Measurements from ENCODE around the gene PWWP3B. TPM values are rescaled to one million over a fixed set of nuclear protein-coding genes. Genes with fewer than 3 reads are reported as not detected.

The PWWP3B gene
- total RNA-seq, result 1 to 10 TPM; 3.7 to 6.6 TPM
- 1 to 10 TPM; 1.3 to 1.6 TPM for polyA plus RNA-seq (ENCODE audit: insufficient read length in 2 of 2)
- long read RNA-seq, donor 1, result 0 reads
- long read RNA-seq, donor 2, result 0 reads
- long read RNA-seq, donor 3, result 0 reads
- long read RNA-seq, donor 4, partial matches to known transcripts, result 0 of 1 reads
- long read RNA-seq, donor 4, other reads (novel, unspliced or antisense), result 0 of 1 reads

DNA sequence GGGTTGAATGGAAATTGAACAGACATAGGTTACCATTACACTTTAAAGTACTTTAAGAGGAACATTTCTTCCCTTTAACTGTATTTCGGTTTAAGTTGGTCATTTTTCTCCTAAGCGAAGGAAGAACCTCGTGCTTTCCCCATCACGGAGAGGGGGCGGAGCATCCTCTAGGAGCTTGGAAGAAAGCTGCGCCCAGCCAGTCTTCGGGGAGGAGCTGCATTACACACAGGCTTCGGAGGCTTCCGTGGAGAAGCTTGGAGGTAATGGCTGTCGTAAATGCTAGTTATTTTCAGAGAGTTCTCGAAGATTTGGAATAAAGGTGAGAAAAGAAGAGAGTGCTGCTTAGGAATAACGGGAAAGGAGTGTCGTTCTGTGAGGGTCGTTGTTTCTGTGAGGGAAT lies at the start of gene PWWP3B:
Gene PWWP3B, plus strand, starts transcription at position 199 of the 400 bp plus-strand sequence. CDS start 37,128 bp downstream, outside the sequence.
- 22% methylated on average over 14 of the region's 14 CpGs for WGBS (ENCODE audit: insufficient coverage)
- no peaks in the 10 kb centered on the region for H3K4me1 ChIP-seq (ENCODE audit: control insufficient read depth, insufficient read depth, low read length)
- peaks cover 6% of the 10 kb centered on the region for H3K27me3 ChIP-seq (ENCODE audit: control insufficient read depth, insufficient read depth, low read length)

DNA sequence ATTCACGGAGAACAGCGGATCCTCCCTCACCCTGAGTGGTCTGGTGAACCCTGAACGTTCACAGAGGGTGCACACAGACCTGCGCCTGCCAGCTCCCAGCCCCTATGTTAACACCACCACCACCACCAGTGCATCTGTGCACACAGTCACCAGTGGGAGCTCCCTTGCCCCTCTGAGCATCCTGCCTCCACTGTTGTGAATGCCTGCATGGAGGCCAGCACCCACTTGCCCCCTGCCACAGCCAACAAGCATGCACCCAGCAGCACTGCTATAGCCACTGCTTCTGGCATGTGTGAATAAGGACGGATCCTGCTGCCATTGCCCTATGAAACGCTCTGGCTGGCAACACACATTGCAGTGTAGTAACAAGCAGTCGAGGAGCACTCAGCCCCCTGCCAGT lies 29.1 kb upstream of the PWWP3B start:
- no peaks in the 10 kb centered on the region for H3K4me1 ChIP-seq (ENCODE audit: control insufficient read depth, insufficient read depth, low read length)
- no peak overlapping the region for H3K27ac ChIP-seq (ENCODE audit: low read depth, low read length)
- H3K4me3 ChIP-seq (ENCODE audit: low read depth, low read length), result no peak overlapping the region
- H3K9me3 ChIP-seq (ENCODE audit: control insufficient read depth, insufficient read depth, low read length), result no peaks in the 10 kb centered on the region
- no peak for DNase-seq (ENCODE audit: low read depth in 4 of 6, low spot score in 6 of 6)
- H3K27me3 ChIP-seq (ENCODE audit: control insufficient read depth, insufficient read depth, low read length), result no peaks in the 10 kb centered on the region
- no peaks in the 10 kb centered on the region for H3K36me3 ChIP-seq (ENCODE audit: control insufficient read depth, insufficient read depth, low read length)
- 59% methylated on average over 7 of the region's 7 CpGs for WGBS (ENCODE audit: insufficient coverage)

More for the DNA sequence above, at the start of gene PWWP3B:
- H3K27ac ChIP-seq (ENCODE audit: low read depth, low read length), result no peak within 1 kb of the TSS
- H3K9me3 ChIP-seq (ENCODE audit: control insufficient read depth, insufficient read depth, low read length), result no peaks in the 10 kb centered on the region
- peak within 1 kb of the TSS; percentile 31 for H3K4me3 ChIP-seq (ENCODE audit: low read depth, low read length)
- peak in 2 of 6 donors; percentile 63 to 76 for DNase-seq (ENCODE audit: low read depth in 4 of 6, low spot score in 6 of 6)
- H3K36me3 ChIP-seq (ENCODE audit: control insufficient read depth, insufficient read depth, low read length), result no peaks in the 10 kb centered on the region

- no peaks in the 10 kb centered on the region for H3K27me3 ChIP-seq (ENCODE audit: control insufficient read depth, insufficient read depth, low read length)
These were observed 23.1 kb upstream of the PWWP3B start for GRCh38 chrX:106144755-106145639.

GRCh38 chrX:106150701-106151100 lies 17.4 kb upstream of the PWWP3B start:
- H3K27me3 ChIP-seq (ENCODE audit: control insufficient read depth, insufficient read depth, low read length), result no peaks in the 10 kb centered on the region
- no CpG with 5 or more reads among the region's 2 CpGs for WGBS (ENCODE audit: insufficient coverage)
- H3K27ac ChIP-seq (ENCODE audit: low read depth, low read length), result no peak overlapping the region
- no peaks in the 10 kb centered on the region for H3K36me3 ChIP-seq (ENCODE audit: control insufficient read depth, insufficient read depth, low read length)
- no peaks in the 10 kb centered on the region for H3K4me1 ChIP-seq (ENCODE audit: control insufficient read depth, insufficient read depth, low read length)
- peaks cover 2% of the 10 kb centered on the region for H3K9me3 ChIP-seq (ENCODE audit: control insufficient read depth, insufficient read depth, low read length)
- no peak for DNase-seq (ENCODE audit: low read depth in 4 of 6, low spot score in 6 of 6)
- no peak overlapping the region for H3K4me3 ChIP-seq (ENCODE audit: low read depth, low read length)

More at GRCh38 chrX:106144755-106145639, 23.1 kb upstream of the PWWP3B start:
- 60% methylated on average over 2 of the region's 5 CpGs for WGBS (ENCODE audit: insufficient coverage)
- Histone ChIP-seq H3K4me1 (ENCODE audit: control insufficient read depth, insufficient read depth, low read length) (no peaks in the 10 kb centered on the region), H3K36me3 (ENCODE audit: control insufficient read depth, insufficient read depth, low read length) (no peaks in the 10 kb centered on the region), H3K4me3 (ENCODE audit: low read depth, low read length) (no peak overlapping the region), H3K9me3 (ENCODE audit: control insufficient read depth, insufficient read depth, low read length) (no peaks in the 10 kb centered on the region), H3K27ac (ENCODE audit: low read depth, low read length) (no peak overlapping the region)
- no peak for DNase-seq (ENCODE audit: low read depth in 4 of 6, low spot score in 6 of 6)

DNA sequence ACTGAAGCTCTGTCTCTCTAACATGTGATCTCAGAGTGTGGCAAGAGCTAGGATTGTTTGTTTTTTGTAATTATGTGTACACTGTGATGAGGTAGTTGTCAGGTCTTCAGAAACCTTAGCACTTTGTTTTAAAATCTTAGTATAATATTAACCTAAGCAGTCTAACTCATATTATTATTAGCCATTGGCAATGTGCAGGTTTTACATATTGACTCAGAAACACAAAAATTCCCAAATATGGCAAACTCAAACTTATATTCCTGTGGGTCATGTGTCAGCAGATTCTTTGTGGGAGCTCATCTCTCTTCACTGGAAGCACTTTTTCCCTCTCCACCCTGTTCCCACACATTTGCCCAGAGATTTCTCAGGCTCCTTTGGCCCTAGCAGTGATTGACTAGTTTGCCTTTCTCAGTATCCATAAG lies 8.2 kb upstream of the PWWP3B start:
- H3K9me3 ChIP-seq (ENCODE audit: control insufficient read depth, insufficient read depth, low read length), result no peaks in the 10 kb centered on the region
- no peak overlapping the region for H3K27ac ChIP-seq (ENCODE audit: low read depth, low read length)
- H3K27me3 ChIP-seq (ENCODE audit: control insufficient read depth, insufficient read depth, low read length), result peaks cover 3% of the 10 kb centered on the region
- H3K36me3 ChIP-seq (ENCODE audit: control insufficient read depth, insufficient read depth, low read length), result no peaks in the 10 kb centered on the region
- H3K4me3 ChIP-seq (ENCODE audit: low read depth, low read length), result no peak overlapping the region
- no peaks in the 10 kb centered on the region for H3K4me1 ChIP-seq (ENCODE audit: control insufficient read depth, insufficient read depth, low read length)
- no peak for DNase-seq (ENCODE audit: low read depth in 4 of 6, low spot score in 6 of 6)

GRCh38 chrX:106170318-106170717 lies 2.2 kb downstream of the PWWP3B start:
- H3K4me3 ChIP-seq (ENCODE audit: low read depth, low read length), result no peak overlapping the region
- DNase-seq (ENCODE audit: low read depth in 4 of 6, low spot score in 6 of 6), result peak in 2 of 6 donors; percentile 14 to 46
- no CpG with 5 or more reads among the region's 1 CpG for WGBS (ENCODE audit: insufficient coverage)
- no peak overlapping the region for H3K27ac ChIP-seq (ENCODE audit: low read depth, low read length)
- no peaks in the 10 kb centered on the region for H3K9me3 ChIP-seq (ENCODE audit: control insufficient read depth, insufficient read depth, low read length)
- no peaks in the 10 kb centered on the region for H3K4me1 ChIP-seq (ENCODE audit: control insufficient read depth, insufficient read depth, low read length)
- no peaks in the 10 kb centered on the region for H3K36me3 ChIP-seq (ENCODE audit: control insufficient read depth, insufficient read depth, low read length)
- peaks cover 6% of the 10 kb centered on the region for H3K27me3 ChIP-seq (ENCODE audit: control insufficient read depth, insufficient read depth, low read length)

DNA sequence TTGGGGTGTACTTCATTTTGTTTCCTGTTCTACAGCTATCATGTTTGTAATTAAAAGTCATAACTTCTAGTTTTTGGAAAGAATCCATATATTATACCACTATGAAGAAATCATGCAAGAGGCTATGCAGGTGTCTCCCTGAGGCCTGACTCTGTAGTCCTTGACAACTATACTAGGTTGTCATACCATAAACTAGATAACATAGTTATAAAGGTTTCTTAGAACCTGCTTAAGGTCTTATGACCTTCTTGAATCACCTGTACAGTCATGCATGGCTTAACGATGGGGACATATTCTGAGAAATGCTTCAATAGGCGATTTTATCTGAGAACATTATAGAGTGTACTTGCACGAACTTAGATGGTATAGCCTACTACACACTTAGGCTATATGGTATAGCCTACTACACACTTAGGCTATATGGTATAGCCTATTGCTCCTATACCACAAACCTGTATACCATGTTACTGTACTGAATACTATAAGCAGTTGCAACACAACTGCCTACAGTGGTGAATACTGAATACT lies 3.3 kb downstream of the PWWP3B start:
- no peak overlapping the region for H3K4me3 ChIP-seq (ENCODE audit: low read depth, low read length)
- H3K27ac ChIP-seq (ENCODE audit: low read depth, low read length), result no peak overlapping the region
- DNase-seq (ENCODE audit: low read depth in 4 of 6, low spot score in 6 of 6), result no peak
- no peaks in the 10 kb centered on the region for H3K36me3 ChIP-seq (ENCODE audit: control insufficient read depth, insufficient read depth, low read length)
- no CpG with 5 or more reads among the region's 3 CpGs for WGBS (ENCODE audit: insufficient coverage)
- H3K27me3 ChIP-seq (ENCODE audit: control insufficient read depth, insufficient read depth, low read length), result peaks cover 6% of the 10 kb centered on the region
- no peaks in the 10 kb centered on the region for H3K4me1 ChIP-seq (ENCODE audit: control insufficient read depth, insufficient read depth, low read length)
- no peaks in the 10 kb centered on the region for H3K9me3 ChIP-seq (ENCODE audit: control insufficient read depth, insufficient read depth, low read length)

GRCh38 chrX:106177106-106177981 lies 9.2 kb downstream of the PWWP3B start:
- Histone ChIP-seq H3K36me3 (ENCODE audit: control insufficient read depth, insufficient read depth, low read length) (no peaks in the 10 kb centered on the region), H3K27me3 (ENCODE audit: control insufficient read depth, insufficient read depth, low read length) (peaks cover 5% of the 10 kb centered on the region), H3K27ac (ENCODE audit: low read depth, low read length) (no peak overlapping the region), H3K9me3 (ENCODE audit: control insufficient read depth, insufficient read depth, low read length) (no peaks in the 10 kb centered on the region), H3K4me3 (ENCODE audit: low read depth, low read length) (peak overlapping the region; percentile 37), H3K4me1 (ENCODE audit: control insufficient read depth, insufficient read depth, low read length) (no peaks in the 10 kb centered on the region)
- DNase-seq (ENCODE audit: low read depth in 4 of 6, low spot score in 6 of 6), result peak in 4 of 6 donors; percentile 60 to 90 (median 74)
- WGBS (ENCODE audit: insufficient coverage), result 28% methylated on average over 8 of the region's 22 CpGs

DNA sequence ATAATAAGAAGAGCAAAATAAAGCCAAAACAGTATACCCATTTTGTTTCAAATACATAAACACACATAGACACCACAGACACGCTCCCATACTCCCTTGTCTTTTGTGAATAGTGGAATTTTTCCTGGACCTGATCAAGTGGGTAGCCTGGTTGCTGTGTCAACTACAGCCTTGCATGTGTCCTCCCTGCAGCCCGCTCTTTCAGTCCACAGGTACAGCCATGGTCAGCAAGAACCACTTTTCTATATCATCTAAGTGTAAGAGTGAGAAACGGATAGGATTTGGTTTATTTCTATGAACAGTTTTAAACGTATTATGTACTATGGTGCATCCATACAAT lies 9.8 kb downstream of the PWWP3B start:
- H3K27me3 ChIP-seq (ENCODE audit: control insufficient read depth, insufficient read depth, low read length), result peaks cover 5% of the 10 kb centered on the region

More for the DNA sequence above, 9.8 kb downstream of the PWWP3B start:
- no peak overlapping the region for H3K4me3 ChIP-seq (ENCODE audit: low read depth, low read length)
- H3K36me3 ChIP-seq (ENCODE audit: control insufficient read depth, insufficient read depth, low read length), result no peaks in the 10 kb centered on the region
- no peak overlapping the region for H3K27ac ChIP-seq (ENCODE audit: low read depth, low read length)
- DNase-seq (ENCODE audit: low read depth in 4 of 6, low spot score in 6 of 6), result peak in 1 of 6 donors; percentile 16
- H3K9me3 ChIP-seq (ENCODE audit: control insufficient read depth, insufficient read depth, low read length), result no peaks in the 10 kb centered on the region
- no peaks in the 10 kb centered on the region for H3K4me1 ChIP-seq (ENCODE audit: control insufficient read depth, insufficient read depth, low read length)
- no CpG with 5 or more reads among the region's 4 CpGs for WGBS (ENCODE audit: insufficient coverage)
